ENCODE results near the gene RASAL1. TPM values are rescaled to one million over a fixed set of nuclear protein-coding genes. Genes with fewer than 3 reads are reported as not detected.
A peak's percentile ranks its signal among the peaks of the same experiment; 100 is the strongest.

The RASAL1 gene
- total RNA-seq, 1 donor from 2014 or later: 0.26 TPM

GRCh38 chr12:113146999-113147398 is 11.4 kb upstream of the RASAL1 start:
- DNase-seq: no peak
- Histone ChIP-seq H3K36me3 (no peaks in the 10 kb centered on the region), H3K4me3 (no peak overlapping the region), H3K4me1 (peaks cover 6% of the 10 kb centered on the region), H3K9me3 (no peaks in the 10 kb centered on the region), H3K27me3 (peaks cover 24% of the 10 kb centered on the region), H3K27ac (no peak overlapping the region)
- TF ChIP-seq CTCF (IDR thresholded peaks at IDR 0.05): no peak
- ATAC-seq: no peak
- intact Hi-C loops (cut with DNase I): no loop called here

GRCh38 chr12:113145720-113146551 is 10.4 kb upstream of the RASAL1 start:
- H3K4me1 ChIP-seq: peaks cover 6% of the 10 kb centered on the region
- no peak overlapping the region for H3K27ac ChIP-seq
- DNase-seq (no peak), ATAC-seq (no peak)
- no peak overlapping the region for H3K4me3 ChIP-seq
- peaks cover 14% of the 10 kb centered on the region for H3K27me3 ChIP-seq
- intact Hi-C loops (cut with DNase I): no loop called here
- no peaks in the 10 kb centered on the region for H3K9me3 ChIP-seq
- TF ChIP-seq CTCF (IDR thresholded peaks at IDR 0.05): no peak
- H3K36me3 ChIP-seq: no peaks in the 10 kb centered on the region

- Histone ChIP-seq H3K36me3 (no peaks in the 10 kb centered on the region), H3K27me3 (peaks cover 2% of the 10 kb centered on the region), H3K27ac (no peak overlapping the region), H3K4me3 (no peak overlapping the region), H3K9me3 (no peaks in the 10 kb centered on the region), H3K4me1 (peaks cover 5% of the 10 kb centered on the region)
- DNase-seq (no peak), ATAC-seq (no peak)
- no peak for TF ChIP-seq CTCF (IDR thresholded peaks at IDR 0.05)
- intact Hi-C loops (cut with DNase I): no loop called here
Measured at GRCh38 chr12:113144806-113145205, 9.2 kb upstream of the RASAL1 start.

GRCh38 chr12:113143959-113144358 is 8.4 kb upstream of the RASAL1 start:
- Histone ChIP-seq H3K27me3 (no peaks in the 10 kb centered on the region), H3K36me3 (no peaks in the 10 kb centered on the region), H3K9me3 (no peaks in the 10 kb centered on the region), H3K4me1 (no peaks in the 10 kb centered on the region), H3K4me3 (no peak overlapping the region), H3K27ac (no peak overlapping the region)
- ATAC-seq (no peak), DNase-seq (no peak)
- intact Hi-C loops (cut with DNase I): no loop called here
- TF ChIP-seq CTCF (IDR thresholded peaks at IDR 0.05): no peak

- Histone ChIP-seq H3K36me3 (no peaks in the 10 kb centered on the region), H3K4me3 (no peak overlapping the region), H3K9me3 (no peaks in the 10 kb centered on the region), H3K27ac (peak overlapping the region; percentile 25), H3K27me3 (no peaks in the 10 kb centered on the region), H3K4me1 (no peaks in the 10 kb centered on the region)
- DNase-seq: no peak
- ATAC-seq: peak; percentile 74
- no peak for TF ChIP-seq CTCF (IDR thresholded peaks at IDR 0.05)
- intact Hi-C loops (cut with DNase I): no loop called here
Measured at GRCh38 chr12:113142886-113143332, 7.3 kb upstream of the RASAL1 start.
